CD4-positive, alpha-beta T cell treated with Interleukin-12 subunit alpha and Interleukin-12 subunit beta, for 1 hour (primary cell): ENCODE data around the gene ZBED4.
"Not testable (repeated sequence)": the region's sequence is repeated elsewhere in the genome, so short reads cannot be mapped to it uniquely, and the experiment has no call there.

Experiments
- DNase-seq: peaks from one replicate; pipeline ENCODE4 v3.0.0-alpha.2; 2020

Gene ZBED4

GRCh38 chr22:49827853-49828598, 25.6 kb upstream of the ZBED4 start, which contains the start of gene BRD1:
BRD1 (minus strand) TSS chr22:49827873; CDS start chr22:49824317, 3,556 bp downstream.
- peak; percentile 67 for DNase-seq

GRCh38 chr22:49828599-49828965, 25.1 kb upstream of the ZBED4 start:
- DNase-seq, result no peak

- no peak for DNase-seq
These were observed 24.4 kb upstream of the ZBED4 start for GRCh38 chr22:49829044-49829853.

- DNase-seq, result no peak
These were observed 20.2 kb upstream of the ZBED4 start for GRCh38 chr22:49833340-49834007.

GRCh38 chr22:49838771-49839717, 14.6 kb upstream of the ZBED4 start:
- DNase-seq, result peak; percentile 94

GRCh38 chr22:49845241-49845640, 8.4 kb upstream of the ZBED4 start:
- no peak for DNase-seq

GRCh38 chr22:49845666-49846459, 7.8 kb upstream of the ZBED4 start:
- DNase-seq, result no peak

GRCh38 chr22:49847751-49848689, 5.6 kb upstream of the ZBED4 start:
- no peak for DNase-seq

GRCh38 chr22:49848690-49849160, 4.9 kb upstream of the ZBED4 start:
- DNase-seq, result no peak

- no peak for DNase-seq
These were observed 4.3 kb upstream of the ZBED4 start for GRCh38 chr22:49849161-49850020.

- no peak for DNase-seq
These were observed 3.4 kb upstream of the ZBED4 start for GRCh38 chr22:49850021-49850911.

- DNase-seq, result no peak
These were observed 2.5 kb upstream of the ZBED4 start for GRCh38 chr22:49850959-49851802.

- not testable (repeated sequence) for DNase-seq
These were observed 1.1 kb upstream of the ZBED4 start for GRCh38 chr22:49852568-49852897.

GRCh38 chr22:49853981-49854831, 562 bp downstream of the ZBED4 start:
- DNase-seq, result no peak

- no peak for DNase-seq
These were observed 1.7 kb downstream of the ZBED4 start for GRCh38 chr22:49855251-49855911.

- no peak for DNase-seq
These were observed 2.7 kb downstream of the ZBED4 start for GRCh38 chr22:49856343-49856742.
